ENCODE measurements around the gene EIF3D.

DNA sequence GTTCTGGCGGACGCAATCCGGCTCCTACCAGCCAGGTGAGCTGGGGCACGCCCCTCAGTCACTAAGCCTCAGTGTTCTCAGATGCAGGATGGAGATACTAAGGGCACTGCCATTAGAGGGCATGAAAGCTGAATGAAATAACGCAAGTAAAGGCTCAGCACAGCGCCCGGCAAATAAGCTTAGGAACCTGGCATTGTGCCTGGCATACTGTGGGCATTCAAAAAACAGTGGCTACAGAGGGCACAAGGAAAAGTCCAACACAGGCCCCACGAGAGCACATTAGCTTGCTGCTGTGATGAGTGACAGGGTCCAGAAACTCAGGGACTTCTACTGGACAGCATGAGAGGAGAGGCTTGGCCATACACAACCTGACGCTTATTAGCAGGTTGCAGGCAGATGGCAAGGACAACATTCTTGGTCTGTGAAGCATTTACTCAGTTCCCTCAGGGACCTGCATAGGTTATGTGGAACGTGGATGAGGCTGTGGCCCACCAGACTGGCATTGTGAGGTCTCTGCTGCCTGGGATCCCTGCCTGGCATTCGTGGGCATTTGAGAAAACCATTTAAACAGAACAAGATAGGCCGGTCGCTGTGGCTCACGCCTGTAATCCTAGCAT lies 59.8 kb downstream of the EIF3D start:
- TF ChIP-seq CTCF (IDR thresholded peaks at IDR 0.05) (no peak), SIN3A (IDR thresholded peaks at IDR 0.05; ENCODE audit: borderline replicate concordance, insufficient read depth, low read depth, low read length) (no peak), POLR2AphosphoS5 (IDR thresholded peaks at IDR 0.05; ENCODE audit: low read depth, low read length) (no peak)

All from Panc1 (cell line).